C4-2B (cell line): ENCODE data around the gene CFAP20.

Experiments
- ZFX ChIP-seq: fragments of 450-650 bp; IDR thresholded peaks from 2 replicates; pipeline ENCODE4 v1.6.1; 2017
- TF ChIP-seq, protein P1 (sequence below): fragments of 450-650 bp; conservative IDR thresholded peaks from 2 replicates; pipeline ENCODE4 v1.5.1; 2017; ENCODE audit warnings: mild to moderate bottlenecking

- TF ChIP-seq, protein P1, sequence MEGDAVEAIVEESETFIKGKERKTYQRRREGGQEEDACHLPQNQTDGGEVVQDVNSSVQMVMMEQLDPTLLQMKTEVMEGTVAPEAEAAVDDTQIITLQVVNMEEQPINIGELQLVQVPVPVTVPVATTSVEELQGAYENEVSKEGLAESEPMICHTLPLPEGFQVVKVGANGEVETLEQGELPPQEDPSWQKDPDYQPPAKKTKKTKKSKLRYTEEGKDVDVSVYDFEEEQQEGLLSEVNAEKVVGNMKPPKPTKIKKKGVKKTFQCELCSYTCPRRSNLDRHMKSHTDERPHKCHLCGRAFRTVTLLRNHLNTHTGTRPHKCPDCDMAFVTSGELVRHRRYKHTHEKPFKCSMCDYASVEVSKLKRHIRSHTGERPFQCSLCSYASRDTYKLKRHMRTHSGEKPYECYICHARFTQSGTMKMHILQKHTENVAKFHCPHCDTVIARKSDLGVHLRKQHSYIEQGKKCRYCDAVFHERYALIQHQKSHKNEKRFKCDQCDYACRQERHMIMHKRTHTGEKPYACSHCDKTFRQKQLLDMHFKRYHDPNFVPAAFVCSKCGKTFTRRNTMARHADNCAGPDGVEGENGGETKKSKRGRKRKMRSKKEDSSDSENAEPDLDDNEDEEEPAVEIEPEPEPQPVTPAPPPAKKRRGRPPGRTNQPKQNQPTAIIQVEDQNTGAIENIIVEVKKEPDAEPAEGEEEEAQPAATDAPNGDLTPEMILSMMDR: no peak
- no peak for TF ChIP-seq ZFX
Observed at GRCh38 chr16:58116529-58116928, 12.7 kb downstream of the CFAP20 start.
